ENCODE measurements around the gene BCAS3.
A peak's percentile ranks its signal among the peaks of the same experiment; 100 is the strongest.

Gene BCAS3

GRCh38 chr17:61254904-61255303 is 577.3 kb downstream of the BCAS3 start:
- TF ChIP-seq CTCF (IDR thresholded peaks at IDR 0.05; ENCODE audit: control insufficient read depth, insufficient read depth, low read depth, low read length, missing control alignments): no peak
- DNase-seq (ENCODE audit: low read depth): no peak
- no peak overlapping the region for H3K4me3 ChIP-seq (ENCODE audit: control insufficient read depth, low read depth, low read length)

GRCh38 chr17:61255647-61256046 is 578.0 kb downstream of the BCAS3 start:
- no peak for DNase-seq (ENCODE audit: low read depth)
- TF ChIP-seq CTCF (IDR thresholded peaks at IDR 0.05; ENCODE audit: control insufficient read depth, insufficient read depth, low read depth, low read length, missing control alignments): no peak
- no peak overlapping the region for H3K4me3 ChIP-seq (ENCODE audit: control insufficient read depth, low read depth, low read length)

GRCh38 chr17:61259360-61259759 is 581.7 kb downstream of the BCAS3 start:
- no peak overlapping the region for H3K4me3 ChIP-seq (ENCODE audit: control insufficient read depth, low read depth, low read length)
- no peak for DNase-seq (ENCODE audit: low read depth)
- no peak for TF ChIP-seq CTCF (IDR thresholded peaks at IDR 0.05; ENCODE audit: control insufficient read depth, insufficient read depth, low read depth, low read length, missing control alignments)

- TF ChIP-seq CTCF (IDR thresholded peaks at IDR 0.05; ENCODE audit: control insufficient read depth, insufficient read depth, low read depth, low read length, missing control alignments): no peak
- peak; percentile 64 for DNase-seq (ENCODE audit: low read depth)
- no peak overlapping the region for H3K4me3 ChIP-seq (ENCODE audit: control insufficient read depth, low read depth, low read length)
Measured at GRCh38 chr17:61260071-61260797, 582.6 kb downstream of the BCAS3 start.

- TF ChIP-seq CTCF (IDR thresholded peaks at IDR 0.05; ENCODE audit: control insufficient read depth, insufficient read depth, low read depth, low read length, missing control alignments): no peak
- DNase-seq (ENCODE audit: low read depth): no peak
- H3K4me3 ChIP-seq (ENCODE audit: control insufficient read depth, low read depth, low read length): no peak overlapping the region
Measured at GRCh38 chr17:61261001-61261637, 583.5 kb downstream of the BCAS3 start.

- TF ChIP-seq CTCF (IDR thresholded peaks at IDR 0.05; ENCODE audit: control insufficient read depth, insufficient read depth, low read depth, low read length, missing control alignments): no peak
- no peak overlapping the region for H3K4me3 ChIP-seq (ENCODE audit: control insufficient read depth, low read depth, low read length)
- no peak for DNase-seq (ENCODE audit: low read depth)
Measured at GRCh38 chr17:61265397-61265796, 587.7 kb downstream of the BCAS3 start.
